ENCODE data around the gene CERT1.

DNA sequence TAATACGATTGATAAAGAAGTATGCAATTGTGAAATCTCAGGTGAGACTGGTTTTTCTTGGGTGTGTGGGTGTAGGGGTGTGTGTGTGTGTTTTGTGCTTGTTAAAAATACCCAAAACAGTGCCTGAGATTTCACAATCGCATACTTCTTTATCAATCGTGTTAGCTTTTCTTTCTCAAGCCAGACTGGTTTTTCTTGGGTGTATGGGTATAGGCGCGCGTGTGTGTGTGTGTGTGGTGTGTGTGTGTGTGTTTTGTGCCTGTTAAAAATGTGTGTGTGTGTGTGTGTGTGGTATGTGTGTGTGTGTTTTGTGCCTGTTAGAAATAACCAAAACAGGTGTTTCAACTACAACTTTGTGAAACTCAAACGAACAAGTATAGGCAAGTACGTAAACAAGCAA, 53.7 kb downstream of the CERT1 start:
- TF ChIP-seq CTCF (tag by site-specific recombination; IDR thresholded peaks at IDR 0.05) (no peak), ZBTB10 (tag by site-specific recombination; IDR thresholded peaks at IDR 0.05) (no peak), KLF10 (tag by site-specific recombination; IDR thresholded peaks at IDR 0.05) (no peak), ZNF530 (tag by site-specific recombination; IDR thresholded peaks at IDR 0.05; ENCODE audit: low read depth) (no peak), PRDM1 (tag by site-specific recombination; IDR thresholded peaks at IDR 0.05) (no peak), ZNF335 (tag by site-specific recombination; conservative IDR thresholded peaks at IDR 0.05) (no peak), ZNF629 (tag by site-specific recombination; IDR thresholded peaks at IDR 0.05) (no peak), HIC1 (tag by site-specific recombination; IDR thresholded peaks at IDR 0.05) (no peak), ZNF76 (tag by site-specific recombination; IDR thresholded peaks at IDR 0.05; ENCODE audit: borderline replicate concordance, low read depth) (no peak), TCF7L2 (IDR thresholded peaks at IDR 0.05; ENCODE audit: borderline replicate concordance, low read depth, low read length) (no peak)
- TF ChIP-seq, protein P1, sequence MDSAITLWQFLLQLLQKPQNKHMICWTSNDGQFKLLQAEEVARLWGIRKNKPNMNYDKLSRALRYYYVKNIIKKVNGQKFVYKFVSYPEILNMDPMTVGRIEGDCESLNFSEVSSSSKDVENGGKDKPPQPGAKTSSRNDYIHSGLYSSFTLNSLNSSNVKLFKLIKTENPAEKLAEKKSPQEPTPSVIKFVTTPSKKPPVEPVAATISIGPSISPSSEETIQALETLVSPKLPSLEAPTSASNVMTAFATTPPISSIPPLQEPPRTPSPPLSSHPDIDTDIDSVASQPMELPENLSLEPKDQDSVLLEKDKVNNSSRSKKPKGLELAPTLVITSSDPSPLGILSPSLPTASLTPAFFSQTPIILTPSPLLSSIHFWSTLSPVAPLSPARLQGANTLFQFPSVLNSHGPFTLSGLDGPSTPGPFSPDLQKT (IDR thresholded peaks at IDR 0.05; ENCODE audit: borderline replicate concordance, low read depth, low read length): no peak
- TF ChIP-seq, protein P2, sequence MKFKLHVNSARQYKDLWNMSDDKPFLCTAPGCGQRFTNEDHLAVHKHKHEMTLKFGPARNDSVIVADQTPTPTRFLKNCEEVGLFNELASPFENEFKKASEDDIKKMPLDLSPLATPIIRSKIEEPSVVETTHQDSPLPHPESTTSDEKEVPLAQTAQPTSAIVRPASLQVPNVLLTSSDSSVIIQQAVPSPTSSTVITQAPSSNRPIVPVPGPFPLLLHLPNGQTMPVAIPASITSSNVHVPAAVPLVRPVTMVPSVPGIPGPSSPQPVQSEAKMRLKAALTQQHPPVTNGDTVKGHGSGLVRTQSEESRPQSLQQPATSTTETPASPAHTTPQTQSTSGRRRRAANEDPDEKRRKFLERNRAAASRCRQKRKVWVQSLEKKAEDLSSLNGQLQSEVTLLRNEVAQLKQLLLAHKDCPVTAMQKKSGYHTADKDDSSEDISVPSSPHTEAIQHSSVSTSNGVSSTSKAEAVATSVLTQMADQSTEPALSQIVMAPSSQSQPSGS (tag by site-specific recombination; IDR thresholded peaks at IDR 0.05; ENCODE audit: low read depth): no peak
- TF ChIP-seq, protein P3, sequence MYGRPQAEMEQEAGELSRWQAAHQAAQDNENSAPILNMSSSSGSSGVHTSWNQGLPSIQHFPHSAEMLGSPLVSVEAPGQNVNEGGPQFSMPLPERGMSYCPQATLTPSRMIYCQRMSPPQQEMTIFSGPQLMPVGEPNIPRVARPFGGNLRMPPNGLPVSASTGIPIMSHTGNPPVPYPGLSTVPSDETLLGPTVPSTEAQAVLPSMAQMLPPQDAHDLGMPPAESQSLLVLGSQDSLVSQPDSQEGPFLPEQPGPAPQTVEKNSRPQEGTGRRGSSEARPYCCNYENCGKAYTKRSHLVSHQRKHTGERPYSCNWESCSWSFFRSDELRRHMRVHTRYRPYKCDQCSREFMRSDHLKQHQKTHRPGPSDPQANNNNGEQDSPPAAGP (tag by site-specific recombination; IDR thresholded peaks at IDR 0.05): no peak
- TF ChIP-seq, protein P4, sequence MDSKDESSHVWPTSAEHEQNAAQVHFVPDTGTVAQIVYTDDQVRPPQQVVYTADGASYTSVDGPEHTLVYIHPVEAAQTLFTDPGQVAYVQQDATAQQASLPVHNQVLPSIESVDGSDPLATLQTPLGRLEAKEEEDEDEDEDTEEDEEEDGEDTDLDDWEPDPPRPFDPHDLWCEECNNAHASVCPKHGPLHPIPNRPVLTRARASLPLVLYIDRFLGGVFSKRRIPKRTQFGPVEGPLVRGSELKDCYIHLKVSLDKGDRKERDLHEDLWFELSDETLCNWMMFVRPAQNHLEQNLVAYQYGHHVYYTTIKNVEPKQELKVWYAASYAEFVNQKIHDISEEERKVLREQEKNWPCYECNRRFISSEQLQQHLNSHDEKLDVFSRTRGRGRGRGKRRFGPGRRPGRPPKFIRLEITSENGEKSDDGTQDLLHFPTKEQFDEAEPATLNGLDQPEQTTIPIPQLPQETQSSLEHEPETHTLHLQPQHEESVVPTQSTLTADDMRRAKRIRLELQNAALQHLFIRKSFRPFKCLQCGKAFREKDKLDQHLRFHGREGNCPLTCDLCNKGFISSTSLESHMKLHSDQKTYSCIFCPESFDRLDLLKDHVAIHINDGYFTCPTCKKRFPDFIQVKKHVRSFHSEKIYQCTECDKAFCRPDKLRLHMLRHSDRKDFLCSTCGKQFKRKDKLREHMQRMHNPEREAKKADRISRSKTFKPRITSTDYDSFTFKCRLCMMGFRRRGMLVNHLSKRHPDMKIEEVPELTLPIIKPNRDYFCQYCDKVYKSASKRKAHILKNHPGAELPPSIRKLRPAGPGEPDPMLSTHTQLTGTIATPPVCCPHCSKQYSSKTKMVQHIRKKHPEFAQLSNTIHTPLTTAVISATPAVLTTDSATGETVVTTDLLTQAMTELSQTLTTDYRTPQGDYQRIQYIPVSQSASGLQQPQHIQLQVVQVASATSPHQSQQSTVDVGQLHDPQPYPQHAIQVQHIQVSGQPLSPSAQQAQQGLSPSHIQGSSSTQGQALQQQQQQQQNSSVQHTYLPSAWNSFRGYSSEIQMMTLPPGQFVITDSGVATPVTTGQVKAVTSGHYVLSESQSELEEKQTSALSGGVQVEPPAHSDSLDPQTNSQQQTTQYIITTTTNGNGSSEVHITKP (tag by site-specific recombination; IDR thresholded peaks at IDR 0.05): no peak

Measured in HEK293 (cell line).